CD4-positive, alpha-beta T cell treated with Interleukin-2 at 100 ng/mL for 4 hours (primary cell): ENCODE results near the gene USP30.
A peak's percentile ranks its signal among the peaks of the same experiment; 100 is the strongest.
"Not testable (repeated sequence)": the region's sequence is repeated elsewhere in the genome, so short reads cannot be mapped to it uniquely, and the experiment has no call there.

Experiments used
- DNase-seq: peaks from one replicate; pipeline ENCODE4 v3.0.0-alpha.2; 2020; ENCODE audit warnings: low spot score

The USP30 gene

GRCh38 chr12:109052414-109053323 is at the start of gene USP30:
TSS of gene USP30 (plus strand) at chr12:109052576. CDS start at chr12:109052679, 103 bp downstream.
- DNase-seq: peak; percentile 87

GRCh38 chr12:109004017-109004416 is 48.4 kb upstream of the USP30 start:
- no peak for DNase-seq

- DNase-seq: no peak
These were observed 42.6 kb upstream of the USP30 start for GRCh38 chr12:109009766-109010165.

DNA sequence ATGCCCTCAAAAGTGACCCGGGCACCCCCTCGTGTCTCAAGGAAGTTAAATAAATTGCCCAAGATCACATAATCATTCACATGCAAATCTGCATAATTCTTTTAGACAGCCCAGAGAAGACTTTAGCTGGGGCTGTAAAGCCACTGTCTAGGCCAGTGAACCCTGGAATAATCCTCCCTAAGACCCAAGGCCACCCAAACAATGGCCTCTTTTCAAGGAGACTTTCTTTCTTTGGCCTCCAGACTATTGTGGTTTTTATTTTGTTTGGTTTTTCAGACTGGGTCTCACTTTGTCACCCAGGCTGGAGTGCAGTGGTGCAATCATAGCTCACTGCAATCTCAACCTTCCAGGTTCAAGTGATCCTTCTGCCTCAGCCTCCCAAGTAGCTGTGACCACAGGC is 42.1 kb upstream of the USP30 start:
- DNase-seq: no peak

GRCh38 chr12:109014984-109015765 is 37.2 kb upstream of the USP30 start:
- no peak for DNase-seq

DNA sequence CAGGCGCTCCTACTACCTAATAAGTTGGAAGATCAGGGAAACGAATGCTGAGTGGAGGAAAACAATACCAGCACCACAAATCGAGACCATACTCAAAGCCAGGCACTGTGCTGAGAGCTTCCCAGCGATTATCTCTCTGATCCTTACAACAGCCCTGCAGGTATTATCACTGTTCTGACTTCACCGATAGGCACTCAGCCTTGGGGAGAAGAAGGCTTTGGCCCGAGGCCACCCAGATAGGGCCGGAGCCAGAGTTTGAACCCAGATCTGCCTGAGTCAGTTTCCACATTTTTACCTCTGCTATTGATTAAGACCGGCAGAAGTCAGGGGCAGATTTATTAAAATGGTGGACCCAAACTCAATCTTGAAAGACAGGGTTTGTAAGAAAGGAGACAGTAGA is 36.4 kb upstream of the USP30 start:
- DNase-seq: no peak

DNA sequence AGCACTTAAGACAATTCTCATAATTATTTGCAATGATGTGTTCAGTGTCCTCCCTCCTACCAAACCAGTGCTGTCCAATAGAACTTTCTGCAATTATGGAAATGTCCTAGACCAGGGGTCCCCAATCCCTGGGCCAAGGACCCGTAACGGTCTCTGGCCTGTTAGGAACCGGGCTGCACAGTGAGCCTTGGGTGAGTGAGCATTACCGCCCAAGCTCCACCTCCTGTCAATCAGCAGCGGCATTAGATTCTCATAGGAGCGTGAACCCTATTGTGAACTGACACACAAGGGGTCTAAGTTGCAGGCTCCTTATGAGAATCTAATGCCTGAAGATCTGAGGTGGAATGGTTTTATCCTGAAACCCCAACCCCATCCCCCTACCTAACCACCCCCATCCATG is 35.4 kb upstream of the USP30 start:
- DNase-seq: no peak

GRCh38 chr12:109018296-109018695 is 34.1 kb upstream of the USP30 start:
- no peak for DNase-seq

- no peak for DNase-seq
These were observed 32.1 kb upstream of the USP30 start for GRCh38 chr12:109020146-109020795.

GRCh38 chr12:109020796-109021380 is 31.5 kb upstream of the USP30 start, which contains the start of gene SVOP:
TSS of gene SVOP (minus strand) at chr12:109021068. CDS start at chr12:109020868, 200 bp downstream.
- DNase-seq: no peak

DNA sequence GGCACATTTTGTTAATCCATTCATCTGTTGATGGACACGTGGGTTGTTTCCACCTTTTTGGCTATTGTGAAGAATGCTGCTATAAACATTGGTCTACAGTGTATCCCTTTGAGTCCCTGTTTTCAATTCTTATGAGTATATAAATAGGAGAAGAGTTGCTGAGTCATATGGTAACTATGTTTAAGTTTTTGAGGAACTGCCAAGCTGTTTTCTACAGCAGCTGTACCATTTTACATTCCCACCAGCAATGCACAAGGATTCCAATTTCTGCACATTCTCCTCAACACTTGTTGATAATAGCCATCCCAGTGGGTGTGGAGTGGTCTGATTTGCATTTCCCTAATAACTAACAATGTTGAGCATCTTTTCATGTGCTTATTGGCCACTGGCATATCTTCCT is 24.6 kb upstream of the USP30 start:
- DNase-seq: no peak

DNA sequence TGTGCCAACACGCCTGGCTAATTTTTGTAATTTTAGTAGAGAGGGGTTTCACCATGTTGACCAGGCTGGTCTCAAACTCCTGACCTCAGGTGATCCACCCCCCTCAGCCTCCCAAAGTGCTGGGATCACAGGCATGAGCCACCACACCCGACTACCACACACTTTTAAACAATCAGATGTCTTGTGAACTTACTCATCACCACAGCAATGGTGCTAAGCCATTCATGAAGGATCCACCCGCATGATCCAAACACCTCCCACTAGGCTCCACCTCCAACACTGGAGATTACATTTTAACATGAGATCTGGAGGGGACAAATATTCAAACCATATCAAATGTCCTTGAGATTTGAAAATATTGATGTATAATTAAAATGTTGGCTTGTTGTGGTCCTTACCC is 23.8 kb upstream of the USP30 start:
- not testable (repeated sequence) for DNase-seq

GRCh38 chr12:109029411-109029810 is 23.0 kb upstream of the USP30 start:
- no peak for DNase-seq

DNA sequence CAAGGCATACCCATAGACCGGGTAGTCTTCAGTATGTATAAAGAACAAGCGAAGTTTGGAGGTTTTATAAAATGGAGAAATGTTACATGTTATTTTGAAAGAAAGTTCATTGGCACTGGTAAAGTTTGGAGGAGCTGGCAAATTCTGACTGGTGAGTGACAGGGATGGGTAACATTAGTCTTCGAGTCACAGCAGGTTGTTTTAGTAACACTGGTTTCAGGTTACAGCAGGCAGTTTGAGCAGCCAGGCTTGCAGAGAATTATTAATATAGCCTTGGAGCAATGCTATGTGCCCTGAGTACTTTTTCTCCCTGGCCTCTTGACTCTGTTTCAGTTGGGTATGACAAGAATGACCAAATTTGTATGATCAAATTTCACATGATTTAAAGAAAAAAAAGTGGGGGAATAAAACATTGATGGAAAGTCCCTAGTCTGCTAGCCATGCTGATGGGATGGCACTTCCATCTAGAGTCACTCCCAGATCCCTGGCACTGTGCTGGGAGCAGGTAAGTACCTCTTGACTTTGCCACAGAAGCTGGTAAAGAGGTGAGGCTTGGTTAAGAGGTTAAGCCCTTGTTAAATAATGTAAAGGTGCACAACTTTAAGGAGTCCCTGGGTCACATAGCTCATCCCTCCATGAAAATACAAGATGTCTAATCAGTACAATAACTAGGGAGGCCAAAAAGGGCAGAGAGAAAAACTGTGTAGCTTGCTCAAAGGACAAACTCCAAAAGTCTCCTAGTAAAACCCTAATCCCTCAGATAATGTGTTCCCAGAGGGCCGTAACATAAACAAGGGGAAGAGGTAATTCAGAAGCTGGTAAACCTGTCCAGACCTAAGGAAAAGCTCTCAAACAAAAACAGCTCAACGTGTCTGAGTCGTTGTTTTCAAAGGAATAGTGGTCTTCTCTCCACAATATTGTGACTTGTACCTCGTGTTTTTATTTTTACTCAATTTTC is 18.9 kb upstream of the USP30 start:
- no peak for DNase-seq

GRCh38 chr12:109036975-109037374 is 15.4 kb upstream of the USP30 start:
- DNase-seq: no peak

GRCh38 chr12:109044241-109044640 is 8.1 kb upstream of the USP30 start:
- no peak for DNase-seq

GRCh38 chr12:109047081-109047805 is 5.1 kb upstream of the USP30 start:
- DNase-seq: no peak

DNA sequence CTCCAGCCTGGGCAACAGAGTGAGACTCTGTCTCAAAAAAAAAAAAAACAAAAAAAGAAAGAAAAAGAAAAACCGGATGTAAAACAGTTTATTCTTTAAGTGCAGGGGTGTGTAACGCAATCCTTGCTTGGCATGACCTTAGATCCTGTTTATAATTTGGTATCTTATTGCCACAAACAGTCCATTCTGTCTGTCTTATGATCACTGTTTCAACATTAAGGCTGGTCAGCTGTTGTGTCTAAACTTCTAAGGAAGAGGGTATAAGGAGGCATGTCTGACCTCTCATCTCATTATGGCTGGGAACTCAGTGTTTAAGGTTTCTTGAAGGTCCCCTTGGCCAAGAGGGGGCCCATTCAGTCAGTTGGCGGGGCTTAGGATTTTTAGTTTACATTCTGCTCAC is 3.7 kb upstream of the USP30 start:
- not testable (repeated sequence) for DNase-seq

DNA sequence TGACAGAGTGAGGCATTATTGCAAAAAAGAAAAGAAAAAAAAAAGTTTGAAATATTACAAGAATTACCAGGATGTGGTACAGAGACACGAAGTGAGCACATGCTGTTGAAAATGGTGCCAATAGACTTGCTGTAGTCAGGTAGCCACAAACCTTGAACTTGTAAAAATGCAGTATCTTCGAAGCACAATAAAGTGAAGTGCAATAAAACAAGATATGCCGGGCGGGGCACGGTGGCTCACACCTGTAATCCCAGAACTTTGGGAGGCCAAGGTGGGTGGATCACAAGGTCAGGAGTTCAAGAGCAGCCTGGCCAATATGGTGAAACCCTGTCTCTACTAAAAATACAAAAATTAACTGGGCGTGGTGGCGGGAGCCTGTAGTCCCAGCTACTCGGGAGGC is 2.6 kb upstream of the USP30 start:
- not testable (repeated sequence) for DNase-seq

DNA sequence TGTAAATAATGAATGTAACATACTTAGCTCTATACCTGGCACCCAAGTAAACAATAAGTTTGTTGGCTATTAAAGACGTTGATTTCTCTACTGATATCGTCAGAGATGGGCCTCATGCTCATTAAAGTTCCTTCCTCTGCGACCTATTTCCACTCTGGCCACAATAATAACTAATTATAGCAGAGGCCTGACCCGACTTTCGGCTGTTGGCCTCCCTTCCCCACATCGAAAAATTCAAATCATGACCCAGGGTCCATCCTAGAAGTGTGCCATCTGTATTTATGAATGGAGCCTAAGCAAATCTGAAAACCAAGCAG is 321 bp upstream of the USP30 start:
- no peak for DNase-seq
